C4-2B (cell line): Measurements from ENCODE around the gene C10orf120.

Experiments
- H3K27ac ChIP-seq: fragments of 450-650 bp; 2 replicates; pipeline ENCODE4 v1.5.1; 2017
- CTCF ChIP-seq: fragments of 450-650 bp; conservative IDR thresholded peaks from 2 replicates; pipeline ENCODE4 v1.5.1; 2017; ENCODE audit warnings: mild to moderate bottlenecking
- ZFX ChIP-seq: fragments of 450-650 bp; IDR thresholded peaks from 2 replicates; pipeline ENCODE4 v1.6.1; 2017

The C10orf120 gene

GRCh38 chr10:122672655-122673054 lies 27.0 kb downstream of the C10orf120 start:
- no peak overlapping the region for H3K27ac ChIP-seq
- TF ChIP-seq ZFX (no peak), CTCF (no peak)

GRCh38 chr10:122671355-122671754 lies 28.3 kb downstream of the C10orf120 start:
- no peak overlapping the region for H3K27ac ChIP-seq
- TF ChIP-seq ZFX: no peak
- no peak for TF ChIP-seq CTCF

- no peak overlapping the region for H3K27ac ChIP-seq
- TF ChIP-seq CTCF (no peak), ZFX (no peak)
These were observed 29.8 kb downstream of the C10orf120 start for GRCh38 chr10:122669842-122670241.

- TF ChIP-seq CTCF: no peak
- TF ChIP-seq ZFX: no peak
- no peak overlapping the region for H3K27ac ChIP-seq
These were observed 30.6 kb downstream of the C10orf120 start for GRCh38 chr10:122669045-122669444.

GRCh38 chr10:122665946-122666345 lies 33.7 kb downstream of the C10orf120 start:
- H3K27ac ChIP-seq: no peak overlapping the region
- TF ChIP-seq CTCF (no peak), ZFX (no peak)

- H3K27ac ChIP-seq: no peak overlapping the region
- TF ChIP-seq CTCF (no peak), ZFX (no peak)
These were observed 34.3 kb downstream of the C10orf120 start for GRCh38 chr10:122665329-122665860.

GRCh38 chr10:122664501-122664900 lies 35.1 kb downstream of the C10orf120 start:
- no peak overlapping the region for H3K27ac ChIP-seq
- TF ChIP-seq ZFX: no peak
- no peak for TF ChIP-seq CTCF
